Measurements from ENCODE around the gene FTCDNL1.

The FTCDNL1 gene

DNA sequence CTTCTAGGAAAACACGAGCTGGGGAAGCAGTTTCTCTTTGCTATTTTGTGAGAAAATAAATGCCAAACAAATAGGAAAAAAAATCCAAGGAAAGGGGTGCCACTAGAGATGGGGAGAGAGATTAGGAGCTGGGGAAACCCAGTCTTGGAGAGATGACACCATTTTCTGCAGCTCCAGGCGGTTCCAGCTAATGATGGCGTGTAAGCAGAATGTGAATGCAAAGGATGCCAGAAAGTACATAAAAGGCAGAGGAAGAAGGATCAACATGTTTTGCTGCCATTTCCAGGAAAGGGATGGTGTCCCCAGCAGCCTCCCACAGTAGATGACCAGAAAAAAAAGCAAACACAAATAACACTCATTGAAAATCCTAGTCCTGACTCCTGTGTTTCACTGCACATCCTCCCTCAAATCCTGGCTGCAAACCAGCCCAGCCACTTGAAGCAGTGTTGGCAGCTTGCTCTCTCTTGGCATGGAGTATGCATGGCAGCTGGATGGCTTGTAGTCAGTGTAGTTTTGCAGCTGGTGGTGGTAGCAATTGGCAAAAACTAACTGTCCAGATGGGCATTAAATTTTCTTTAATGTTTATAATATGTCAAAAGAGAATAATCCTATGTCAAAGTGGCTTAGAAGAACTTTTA is 93.6 kb downstream of the FTCDNL1 start:
- no peak overlapping the region for H3K4me3 ChIP-seq (ENCODE audit: low read depth, low read length)
- no peak for TF ChIP-seq CTCF (IDR thresholded peaks at IDR 0.05; ENCODE audit: low read depth, low read length)

DNA sequence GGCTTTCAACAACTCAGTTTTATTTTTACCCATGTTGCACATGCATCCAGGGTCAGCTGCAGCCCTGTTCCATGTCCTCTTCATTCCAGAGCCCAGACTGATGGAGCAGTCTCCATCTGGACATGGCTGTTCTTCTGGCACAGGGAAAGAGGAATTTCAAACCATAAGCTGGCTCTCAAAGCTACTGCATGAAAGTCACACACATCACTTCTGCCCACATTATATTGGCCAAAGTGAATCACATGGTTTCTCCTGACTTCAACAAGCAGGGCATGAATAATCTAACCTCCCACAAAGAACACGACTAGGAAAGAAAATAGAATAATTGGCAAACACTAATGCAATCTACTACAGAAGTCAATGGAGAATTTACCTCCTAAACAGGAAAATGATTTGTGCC is 94.2 kb downstream of the FTCDNL1 start:
- no peak overlapping the region for H3K4me3 ChIP-seq (ENCODE audit: low read depth, low read length)
- TF ChIP-seq CTCF (IDR thresholded peaks at IDR 0.05; ENCODE audit: low read depth, low read length), result no peak

DNA sequence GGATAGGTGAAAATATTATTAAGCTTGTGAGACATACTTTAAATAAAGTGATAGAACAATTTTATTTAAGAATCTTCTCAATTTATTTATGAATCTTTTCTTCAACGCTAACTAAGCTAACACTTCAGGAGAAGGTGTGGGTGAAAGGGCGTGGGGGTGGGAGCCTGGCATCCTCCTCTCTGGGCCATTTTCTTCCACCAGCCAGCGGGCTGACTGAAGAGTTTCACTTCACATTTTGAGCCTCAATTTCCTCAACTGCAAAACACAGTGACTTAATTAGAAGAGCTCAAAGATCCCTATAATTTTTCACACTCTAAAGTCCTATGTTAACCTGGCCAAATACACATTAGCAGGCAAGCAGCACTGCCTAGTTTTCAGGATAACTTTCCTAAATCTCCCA is 94.8 kb downstream of the FTCDNL1 start:
- TF ChIP-seq CTCF (IDR thresholded peaks at IDR 0.05; ENCODE audit: low read depth, low read length), result no peak

GRCh38 chr2:199754766-199755165 is 96.2 kb downstream of the FTCDNL1 start:
- no peak for TF ChIP-seq CTCF (IDR thresholded peaks at IDR 0.05; ENCODE audit: low read depth, low read length)
- no peak overlapping the region for H3K4me3 ChIP-seq (ENCODE audit: low read depth, low read length)

More for the DNA sequence above, 94.8 kb downstream of the FTCDNL1 start:
- H3K4me3 ChIP-seq (ENCODE audit: low read depth, low read length), result no peak overlapping the region

- TF ChIP-seq CTCF (IDR thresholded peaks at IDR 0.05; ENCODE audit: low read depth, low read length), result no peak
- no peak overlapping the region for H3K4me3 ChIP-seq (ENCODE audit: low read depth, low read length)
These were observed 99.4 kb downstream of the FTCDNL1 start for GRCh38 chr2:199751492-199752120.

DNA sequence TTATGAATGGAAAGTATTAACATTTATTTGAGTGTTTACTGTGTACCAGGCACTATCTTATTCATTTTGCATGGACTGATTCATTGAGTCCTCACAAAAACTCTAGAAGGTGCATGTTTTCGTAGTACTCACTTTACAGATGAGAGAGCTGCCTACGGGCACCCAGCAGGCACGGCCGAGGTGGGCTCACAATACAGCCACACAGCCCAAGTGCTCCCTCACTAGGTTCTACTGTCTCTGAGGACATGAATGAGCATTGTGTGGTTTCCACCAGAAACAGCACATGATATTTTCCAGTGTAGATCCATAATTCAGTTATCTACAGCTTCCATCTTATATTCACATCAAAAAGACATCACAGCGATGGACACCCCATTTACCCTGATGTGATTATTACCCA is 101.4 kb downstream of the FTCDNL1 start:
- no peak for TF ChIP-seq CTCF (IDR thresholded peaks at IDR 0.05; ENCODE audit: low read depth, low read length)
- H3K4me3 ChIP-seq (ENCODE audit: low read depth, low read length), result no peak overlapping the region

GRCh38 chr2:199744724-199745123 is 106.3 kb downstream of the FTCDNL1 start:
- no peak overlapping the region for H3K4me3 ChIP-seq (ENCODE audit: low read depth, low read length)
- no peak for TF ChIP-seq CTCF (IDR thresholded peaks at IDR 0.05; ENCODE audit: low read depth, low read length)
